ENCODE results near the gene ENKD1. TPM values are rescaled to one million over a fixed set of nuclear protein-coding genes. Genes with fewer than 3 reads are reported as not detected.
A peak's percentile ranks its signal among the peaks of the same experiment; 100 is the strongest.

Gene ENKD1, protein sequence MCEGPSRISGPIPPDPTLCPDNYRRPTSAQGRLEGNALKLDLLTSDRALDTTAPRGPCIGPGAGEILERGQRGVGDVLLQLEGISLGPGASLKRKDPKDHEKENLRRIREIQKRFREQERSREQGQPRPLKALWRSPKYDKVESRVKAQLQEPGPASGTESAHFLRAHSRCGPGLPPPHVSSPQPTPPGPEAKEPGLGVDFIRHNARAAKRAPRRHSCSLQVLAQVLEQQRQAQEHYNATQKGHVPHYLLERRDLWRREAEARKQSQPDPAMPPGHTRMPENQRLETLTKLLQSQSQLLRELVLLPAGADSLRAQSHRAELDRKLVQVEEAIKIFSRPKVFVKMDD
- 10 to 100 TPM in 3 of 4 donors, 1 to 10 TPM in 1; 7.7 to 17.8 (median 13.7) TPM for total RNA-seq

DNA sequence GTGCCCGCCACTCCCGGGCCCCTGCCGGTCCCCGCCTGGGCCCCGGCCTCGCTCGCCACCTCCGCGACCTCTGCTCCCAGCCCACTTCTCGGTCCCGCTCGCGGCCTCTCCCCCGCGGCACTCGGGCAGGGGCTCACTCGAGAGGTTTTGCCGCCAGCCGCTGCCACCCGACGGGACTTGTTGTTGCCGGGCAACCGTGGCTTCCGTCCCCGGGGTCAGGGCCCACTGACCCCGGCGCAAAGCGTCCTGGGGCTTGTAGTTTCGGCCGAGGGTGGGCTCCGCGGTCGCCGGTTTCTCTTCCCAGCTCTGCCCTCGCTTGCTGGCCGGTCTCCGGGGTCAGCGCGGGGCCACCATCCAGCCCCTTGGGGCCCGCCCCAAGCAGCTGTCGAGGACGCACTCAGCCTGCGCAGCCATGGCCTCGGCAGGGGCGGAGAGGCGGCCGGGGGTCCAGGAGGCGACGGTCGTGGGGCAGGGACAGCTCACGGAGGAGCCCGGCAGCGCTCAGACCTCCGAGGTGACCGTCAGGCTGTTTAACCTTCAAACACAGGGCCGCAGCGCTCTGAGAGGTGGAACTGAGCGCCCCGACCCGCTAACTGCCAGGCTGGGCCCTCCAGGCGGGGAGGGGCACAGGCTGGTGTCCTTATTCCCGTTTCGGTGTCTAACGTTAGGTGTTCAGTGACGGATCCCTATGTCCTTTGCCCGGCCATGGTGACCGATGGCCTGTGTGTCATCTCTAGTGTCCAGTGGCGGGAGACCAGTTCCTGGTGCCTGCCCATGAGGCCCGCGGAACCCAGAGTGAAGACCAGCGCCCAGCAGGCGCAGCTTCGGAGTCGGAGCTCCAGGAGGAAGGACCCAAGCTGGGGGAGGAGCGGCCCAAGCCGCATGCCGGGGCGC, at the start of gene ENKD1, which contains the start of gene C16orf86:
ENKD1 (minus strand) TSS at position 192 of the 894 bp plus-strand sequence. CDS start 308 bp downstream, outside the sequence.
C16orf86 (plus strand) TSS at position 256 of the 894 bp plus-strand sequence; CDS start at position 413, 157 bp downstream.
- DNase-seq (ENCODE audit: low spot score): no peak
- TF ChIP-seq, protein P1, sequence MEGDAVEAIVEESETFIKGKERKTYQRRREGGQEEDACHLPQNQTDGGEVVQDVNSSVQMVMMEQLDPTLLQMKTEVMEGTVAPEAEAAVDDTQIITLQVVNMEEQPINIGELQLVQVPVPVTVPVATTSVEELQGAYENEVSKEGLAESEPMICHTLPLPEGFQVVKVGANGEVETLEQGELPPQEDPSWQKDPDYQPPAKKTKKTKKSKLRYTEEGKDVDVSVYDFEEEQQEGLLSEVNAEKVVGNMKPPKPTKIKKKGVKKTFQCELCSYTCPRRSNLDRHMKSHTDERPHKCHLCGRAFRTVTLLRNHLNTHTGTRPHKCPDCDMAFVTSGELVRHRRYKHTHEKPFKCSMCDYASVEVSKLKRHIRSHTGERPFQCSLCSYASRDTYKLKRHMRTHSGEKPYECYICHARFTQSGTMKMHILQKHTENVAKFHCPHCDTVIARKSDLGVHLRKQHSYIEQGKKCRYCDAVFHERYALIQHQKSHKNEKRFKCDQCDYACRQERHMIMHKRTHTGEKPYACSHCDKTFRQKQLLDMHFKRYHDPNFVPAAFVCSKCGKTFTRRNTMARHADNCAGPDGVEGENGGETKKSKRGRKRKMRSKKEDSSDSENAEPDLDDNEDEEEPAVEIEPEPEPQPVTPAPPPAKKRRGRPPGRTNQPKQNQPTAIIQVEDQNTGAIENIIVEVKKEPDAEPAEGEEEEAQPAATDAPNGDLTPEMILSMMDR (IDR thresholded peaks at IDR 0.05): no peak
- ATAC-seq (ENCODE audit: low FRiP score): peak; percentile 49

DNA sequence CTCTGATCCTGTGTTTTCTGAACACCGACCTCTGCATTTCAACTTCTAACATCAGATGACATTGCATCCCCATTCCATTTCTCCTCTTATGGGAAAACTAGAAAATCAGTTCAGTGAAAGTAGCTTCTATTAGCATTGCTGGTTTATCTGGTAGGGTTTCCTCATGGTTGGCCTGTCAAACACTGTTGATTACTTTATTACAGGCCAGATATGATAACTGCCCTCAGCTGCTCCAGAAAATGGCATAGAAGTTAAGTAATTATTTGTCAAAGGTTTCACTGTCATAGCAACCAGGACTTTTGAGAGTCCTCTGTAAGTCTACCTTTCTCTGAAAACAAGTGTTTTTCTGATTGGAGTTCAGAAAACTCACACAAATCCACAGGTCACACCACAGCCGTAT, 49.5 kb upstream of the ENKD1 start:
- ATAC-seq (ENCODE audit: low FRiP score) (no peak), DNase-seq (ENCODE audit: low spot score) (no peak)
- TF ChIP-seq, protein P1 (IDR thresholded peaks at IDR 0.05): no peak

DNA sequence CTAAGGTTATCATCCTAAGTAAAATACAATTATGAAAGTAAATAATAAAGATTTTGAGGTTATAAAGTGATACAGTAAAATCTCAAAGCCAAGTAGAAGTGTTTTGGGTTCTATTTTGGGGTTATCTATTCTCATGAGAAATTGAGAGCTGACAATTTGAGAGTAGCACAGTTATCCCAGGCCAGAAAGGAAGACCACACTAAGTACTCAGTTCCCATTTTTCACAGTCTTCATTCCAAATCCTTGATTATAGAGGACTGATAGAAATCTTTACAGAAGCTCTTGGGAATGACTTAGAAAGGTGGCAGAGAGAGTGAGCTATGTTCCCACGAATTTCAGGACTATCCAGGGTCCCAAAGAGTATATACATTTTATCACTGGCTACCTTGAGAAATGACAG, 48.0 kb upstream of the ENKD1 start:
- no peak for DNase-seq (ENCODE audit: low spot score)
- TF ChIP-seq, protein P1 (IDR thresholded peaks at IDR 0.05): no peak
- ATAC-seq (ENCODE audit: low FRiP score): no peak

DNA sequence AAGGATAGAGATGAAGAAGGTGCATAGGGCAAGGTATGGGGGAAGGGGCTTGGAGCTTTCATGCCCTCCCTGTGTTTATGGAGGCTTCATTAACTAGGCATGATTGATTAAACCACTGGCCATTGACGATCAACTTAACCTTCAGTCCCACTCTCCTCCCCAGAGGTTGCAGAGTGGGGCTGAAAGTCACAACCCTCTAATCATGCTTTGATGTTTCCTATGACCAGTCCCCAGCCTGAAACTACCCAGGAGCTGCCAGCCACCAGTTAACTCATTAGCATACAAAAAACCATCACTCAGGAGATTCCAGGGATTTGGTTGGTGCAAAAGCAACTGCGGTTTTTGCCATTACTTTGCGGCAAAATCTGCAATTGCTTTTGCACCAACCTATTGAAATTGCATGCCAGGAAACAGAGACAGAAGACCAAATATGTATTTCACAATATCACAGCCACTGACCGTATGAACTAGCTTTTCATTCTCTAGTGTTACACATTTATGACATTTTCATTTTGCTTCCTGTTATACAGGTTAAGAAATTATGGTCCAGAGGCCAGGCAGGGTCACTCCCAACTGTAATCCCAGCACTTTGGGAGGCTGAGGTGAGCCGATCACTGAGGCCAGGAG, 47.2 kb upstream of the ENKD1 start:
- DNase-seq (ENCODE audit: low spot score) (no peak), ATAC-seq (ENCODE audit: low FRiP score) (no peak)
- TF ChIP-seq, protein P1 (IDR thresholded peaks at IDR 0.05): no peak

DNA sequence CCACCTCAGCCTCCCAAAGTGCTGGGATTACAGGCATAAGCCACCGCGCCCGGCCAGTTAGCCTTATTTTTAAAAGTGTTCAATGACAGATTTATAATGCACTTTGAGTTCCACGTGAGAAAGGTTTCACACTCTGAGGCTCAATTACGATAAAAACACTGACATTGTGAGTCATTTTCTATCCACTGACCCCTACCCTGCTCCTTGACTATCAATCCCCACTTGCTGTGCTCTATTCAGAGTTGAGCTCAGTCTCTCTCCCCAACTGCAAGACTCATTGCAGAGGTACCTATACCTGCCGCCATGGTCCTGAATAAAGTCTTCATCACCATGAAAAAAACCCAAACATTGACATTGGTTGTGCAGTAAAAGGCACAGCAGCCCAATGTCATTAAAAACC, 44.1 kb upstream of the ENKD1 start:
- ATAC-seq (ENCODE audit: low FRiP score): no peak
- no peak for DNase-seq (ENCODE audit: low spot score)
- TF ChIP-seq, protein P1 (IDR thresholded peaks at IDR 0.05): no peak

DNA sequence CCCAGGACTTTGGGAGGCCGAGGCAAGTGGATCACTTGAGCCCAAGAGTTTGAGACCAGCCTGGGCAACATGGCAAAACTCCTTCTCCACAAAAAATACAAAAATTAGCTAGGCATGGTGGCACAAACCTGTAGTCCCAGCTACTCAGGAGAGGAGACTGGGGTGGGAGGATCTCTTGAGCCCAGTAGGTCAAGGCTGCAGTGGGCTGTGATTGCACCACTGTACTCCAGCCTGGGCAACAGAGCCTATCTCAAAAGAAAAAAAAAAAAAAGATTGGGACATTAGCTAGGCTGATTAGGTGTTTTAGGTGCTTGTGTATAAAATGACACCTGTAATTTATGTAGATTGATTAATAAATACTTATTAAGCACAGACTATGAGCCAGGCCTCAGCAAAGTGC, 42.5 kb upstream of the ENKD1 start:
- ATAC-seq (ENCODE audit: low FRiP score) (no peak), DNase-seq (ENCODE audit: low spot score) (no peak)
- TF ChIP-seq, protein P1 (IDR thresholded peaks at IDR 0.05): no peak
